DND-41 (cell line): ENCODE measurements around the gene COLEC12.

Source experiments
- ATAC-seq: fragments of 200-7000 bp; cut with Tn5 transposase; 3 replicates; pipeline ENCODE4 v1.9.1; 2021; ENCODE audit warnings: low read depth; ENCODE audit not compliant: insufficient read depth
- DNase-seq: peaks from one replicate; pipeline ENCODE4 v3.0.0-alpha.2; 2020
- H2AFZ ChIP-seq: 2 replicates; pipeline ENCODE4 v1.6.0; 2012; ENCODE audit warnings: low read depth, low read length
- H3K27ac ChIP-seq: 2 replicates; pipeline ENCODE4 v1.5.1; 2012; ENCODE audit warnings: low read length, inconsistent platforms
- H3K27me3 ChIP-seq: fragments of 200-600 bp; sonication (generic); 2 replicates; pipeline ENCODE4 v1.6.0; 2012; ENCODE audit warnings: low read length, mild to moderate bottlenecking, inconsistent platforms; ENCODE audit not compliant: insufficient read depth, poor library complexity
- H3K36me3 ChIP-seq: 2 replicates; pipeline ENCODE4 v1.5.1; 2012; ENCODE audit warnings: low read length, inconsistent platforms; ENCODE audit not compliant: insufficient read depth
- H3K4me1 ChIP-seq: 2 replicates; pipeline ENCODE4 v1.5.1; 2012; ENCODE audit warnings: mild to moderate bottlenecking, low read length; ENCODE audit not compliant: insufficient read depth
- H3K4me2 ChIP-seq: 2 replicates; pipeline ENCODE4 v1.6.0; 2012; ENCODE audit warnings: mild to moderate bottlenecking, moderate library complexity, low read length, inconsistent platforms; ENCODE audit not compliant: insufficient read depth
- H3K4me3 ChIP-seq, 2 experiments: fragments of 200-600 bp in 1 of 2; shearing (Covaris generic) in 1 of 2; 2 replicates each; pipeline ENCODE4 v1.5.1; 2012 to 2016; ENCODE audit warnings: inconsistent platforms in 2 of 2, low read length in 2 of 2, mild to moderate bottlenecking in 2 of 2, low read depth in 1 of 2, moderate library complexity in 1 of 2
- H3K79me2 ChIP-seq: 2 replicates; pipeline ENCODE4 v1.6.0; 2012; ENCODE audit warnings: low read length, inconsistent platforms; ENCODE audit not compliant: insufficient read depth
- H3K9ac ChIP-seq: 2 replicates; pipeline ENCODE4 v1.6.0; 2012; ENCODE audit warnings: low read depth, mild to moderate bottlenecking, inconsistent platforms, low read length, moderate library complexity
- H3K9me3 ChIP-seq: 2 replicates; pipeline ENCODE4 v1.5.1; 2012; ENCODE audit warnings: low read length, moderate library complexity, mild to moderate bottlenecking, inconsistent platforms; ENCODE audit not compliant: insufficient read depth, severe bottlenecking
- H4K20me1 ChIP-seq: 2 replicates; pipeline ENCODE4 v1.6.0; 2012; ENCODE audit warnings: low read length; ENCODE audit not compliant: insufficient read depth
- CTCF ChIP-seq: IDR thresholded peaks from 2 replicates; pipeline ENCODE4 v1.5.1; 2012; ENCODE audit warnings: borderline replicate concordance, low read length, moderate library complexity, mild to moderate bottlenecking; ENCODE audit not compliant: poor library complexity, severe bottlenecking; ENCODE audit errors: extremely low read depth
- EZH2 ChIP-seq: IDR thresholded peaks from 3 replicates; pipeline ENCODE4 v1.6.1; 2012; ENCODE audit warnings: borderline replicate concordance, low read depth, mild to moderate bottlenecking, moderate library complexity, low read length, inconsistent platforms; ENCODE audit not compliant: severe bottlenecking

Gene COLEC12

GRCh38 chr18:267688-268552 lies 232.6 kb downstream of the COLEC12 start, which contains the start of gene THOC1:
THOC1 (minus strand) TSS chr18:268047; CDS start chr18:268019, 28 bp downstream.
- H3K27ac ChIP-seq: peak within 1 kb of the TSS; percentile 99
- ATAC-seq (peak; percentile 88), DNase-seq (peak; percentile 94)
- H3K9me3 ChIP-seq: no peaks in the 10 kb centered on the region
- no peak for TF ChIP-seq CTCF
- peaks cover 33% of the 10 kb centered on the region for H3K4me1 ChIP-seq
- peaks cover 25% of the 10 kb centered on the region for H3K36me3 ChIP-seq
- H3K79me2 ChIP-seq: peaks cover 42% of the 10 kb centered on the region
- H4K20me1 ChIP-seq: no peaks in the 10 kb centered on the region
- peak within 1 kb of the TSS; percentile 96 for H2AFZ ChIP-seq
- H3K4me2 ChIP-seq: peak within 1 kb of the TSS; percentile 80
- H3K9ac ChIP-seq: peak within 1 kb of the TSS; percentile 94
- peak within 1 kb of the TSS; percentile 63 to 69 for H3K4me3 ChIP-seq
- H3K27me3 ChIP-seq: no peaks in the 10 kb centered on the region

- Histone ChIP-seq H3K4me3 (peak overlapping the region; percentile 63 to 69), H3K9me3 (no peaks in the 10 kb centered on the region), H2AFZ (peak overlapping the region; percentile 96), H3K4me2 (peak overlapping the region; percentile 80), H3K79me2 (peaks cover 43% of the 10 kb centered on the region), H3K4me1 (peaks cover 33% of the 10 kb centered on the region), H4K20me1 (no peaks in the 10 kb centered on the region), H3K27ac (peak overlapping the region; percentile 99), H3K36me3 (peaks cover 27% of the 10 kb centered on the region), H3K27me3 (no peaks in the 10 kb centered on the region), H3K9ac (peak overlapping the region; percentile 94)
- ATAC-seq: peak; percentile 52; the same call in 2 of the 3 replicates
- DNase-seq: no peak
- TF ChIP-seq CTCF (no peak), EZH2 (no peak)
These were observed 233.2 kb downstream of the COLEC12 start for GRCh38 chr18:267380-267687.
